ENCODE measurements around the gene GALNT14.
"Not testable (repeated sequence)": the region's sequence is repeated elsewhere in the genome, so short reads cannot be mapped to it uniquely, and the experiment has no call there.

GALNT14 gene

GRCh38 chr2:31138037-31138962 lies at the start of gene GALNT14:
Gene GALNT14 (minus strand): TSS chr2:31138440. CDS start chr2:31138086, 354 bp downstream.
- peak; percentile 4 for DNase-seq (ENCODE audit: low read depth)

- no peak for DNase-seq (ENCODE audit: low read depth)
Measured at GRCh38 chr2:31187166-31187565, 48.9 kb upstream of the GALNT14 start.

- DNase-seq (ENCODE audit: low read depth), result not testable (repeated sequence)
Measured at GRCh38 chr2:31183973-31184372, 45.7 kb upstream of the GALNT14 start.

GRCh38 chr2:31176742-31177141 lies 38.5 kb upstream of the GALNT14 start:
- DNase-seq (ENCODE audit: low read depth), result no peak

- DNase-seq (ENCODE audit: low read depth), result no peak
Measured at GRCh38 chr2:31171142-31171541, 32.9 kb upstream of the GALNT14 start.

GRCh38 chr2:31170071-31170698 lies 31.9 kb upstream of the GALNT14 start:
- DNase-seq (ENCODE audit: low read depth), result peak; percentile 40

- no peak for DNase-seq (ENCODE audit: low read depth)
Measured at GRCh38 chr2:31168291-31168690, 30.1 kb upstream of the GALNT14 start.

- no peak for DNase-seq (ENCODE audit: low read depth)
Measured at GRCh38 chr2:31166925-31167324, 28.7 kb upstream of the GALNT14 start.

GRCh38 chr2:31163011-31163539 lies 24.8 kb upstream of the GALNT14 start:
- DNase-seq (ENCODE audit: low read depth), result no peak

- DNase-seq (ENCODE audit: low read depth), result no peak
Measured at GRCh38 chr2:31161637-31162036, 23.4 kb upstream of the GALNT14 start.

GRCh38 chr2:31151501-31151900 lies 13.3 kb upstream of the GALNT14 start:
- no peak for DNase-seq (ENCODE audit: low read depth)

GRCh38 chr2:31150120-31150670 lies 12.0 kb upstream of the GALNT14 start:
- DNase-seq (ENCODE audit: low read depth), result no peak

GRCh38 chr2:31148514-31148913 lies 10.3 kb upstream of the GALNT14 start:
- no peak for DNase-seq (ENCODE audit: low read depth)

GRCh38 chr2:31147645-31148044 lies 9.4 kb upstream of the GALNT14 start:
- no peak for DNase-seq (ENCODE audit: low read depth)

- DNase-seq (ENCODE audit: low read depth), result no peak
Measured at GRCh38 chr2:31142110-31142509, 3.9 kb upstream of the GALNT14 start.

- no peak for DNase-seq (ENCODE audit: low read depth)
Measured at GRCh38 chr2:31141443-31142085, 3.3 kb upstream of the GALNT14 start.

- no peak for DNase-seq (ENCODE audit: low read depth)
Measured at GRCh38 chr2:31140151-31140550, 1.9 kb upstream of the GALNT14 start.

GRCh38 chr2:31139671-31140070 lies 1.4 kb upstream of the GALNT14 start:
- no peak for DNase-seq (ENCODE audit: low read depth)

GRCh38 chr2:31137211-31138036 lies 816 bp downstream of the GALNT14 start:
- DNase-seq (ENCODE audit: low read depth), result no peak

- DNase-seq (ENCODE audit: low read depth), result no peak
Measured at GRCh38 chr2:31136732-31137131, 1.5 kb downstream of the GALNT14 start.

GRCh38 chr2:31136000-31136399 lies 2.2 kb downstream of the GALNT14 start:
- DNase-seq (ENCODE audit: low read depth), result no peak

Data from amniotic epithelial cell (primary cell).